Measurements from ENCODE around the gene NRAS.
A peak's percentile ranks its signal among the peaks of the same experiment; 100 is the strongest.

The NRAS gene

DNA sequence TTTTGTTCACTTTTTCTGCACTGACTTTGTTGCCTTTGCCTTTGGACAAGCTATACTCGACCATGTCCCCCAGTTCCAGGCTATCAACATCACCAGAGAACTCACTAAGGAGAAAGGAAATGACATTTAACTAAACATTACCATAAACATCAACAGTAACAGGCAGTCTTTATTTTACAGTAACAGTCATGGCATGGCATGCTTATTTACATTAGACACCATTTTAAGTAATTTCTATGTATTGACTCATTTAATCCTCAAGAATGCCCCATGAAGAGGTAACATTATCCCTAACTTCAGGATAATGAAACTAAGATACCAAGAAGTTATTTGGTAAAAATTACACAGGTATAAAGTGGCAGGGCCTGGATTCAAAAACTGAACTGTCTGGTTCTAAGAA, 8.7 kb upstream of the NRAS start:
- DNase-seq = no peak

DNA sequence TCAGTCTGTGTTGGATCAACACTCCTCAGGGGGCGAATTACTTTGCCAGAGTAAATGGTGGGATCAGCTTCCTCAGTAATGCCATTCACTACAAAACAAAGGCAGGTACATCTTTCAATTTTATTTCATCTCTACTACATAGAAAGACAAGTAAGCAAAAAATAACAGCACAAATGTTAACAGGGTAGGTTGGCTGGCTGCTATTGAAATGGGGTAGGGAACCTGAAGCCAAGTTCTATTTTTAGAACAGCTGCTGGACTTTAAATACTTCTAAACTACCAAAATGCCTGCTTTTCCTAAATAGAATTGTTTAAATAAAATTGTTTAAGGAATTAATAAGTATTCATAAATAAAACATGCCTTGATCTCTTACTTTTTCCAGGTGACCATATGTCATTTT, 7.3 kb upstream of the NRAS start:
- no peak for DNase-seq

DNA sequence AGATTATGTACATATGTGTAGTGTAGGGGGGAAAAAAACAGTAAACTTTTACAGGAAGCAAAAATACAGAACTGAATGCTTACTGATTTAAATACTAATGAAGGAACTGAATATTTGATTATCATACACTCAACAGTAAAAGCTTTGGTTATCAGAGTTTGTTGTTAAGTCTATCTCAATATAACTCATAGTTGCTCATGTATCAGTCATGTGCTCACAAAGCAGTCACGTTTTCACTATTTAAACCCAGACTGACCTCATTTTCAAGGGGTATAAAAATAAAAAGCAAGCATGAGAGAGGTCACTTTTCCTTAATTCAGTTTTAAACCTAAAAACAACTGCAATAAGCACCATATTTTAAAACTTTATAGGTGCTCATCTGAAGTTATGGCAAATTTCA, 6.9 kb upstream of the NRAS start:
- DNase-seq = no peak

DNA sequence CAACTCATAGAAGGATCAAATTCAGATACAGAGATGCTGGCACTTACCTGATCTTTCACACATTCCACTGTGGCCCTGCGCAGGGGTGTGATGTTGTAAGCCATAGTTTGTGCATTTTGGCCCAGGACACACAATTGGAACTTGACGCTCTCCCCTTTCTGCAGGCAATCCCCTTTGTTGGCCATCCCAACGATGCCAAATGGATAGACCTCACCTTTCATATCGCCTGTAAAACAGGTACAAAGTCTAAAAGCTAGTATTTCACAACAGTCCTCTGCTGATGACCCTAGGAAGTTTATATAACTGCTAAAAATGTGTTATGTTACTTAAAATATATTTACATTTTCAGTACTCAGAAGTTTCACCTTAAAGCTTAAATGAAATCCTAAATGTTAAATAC, 3.9 kb upstream of the NRAS start:
- DNase-seq = no peak

DNA sequence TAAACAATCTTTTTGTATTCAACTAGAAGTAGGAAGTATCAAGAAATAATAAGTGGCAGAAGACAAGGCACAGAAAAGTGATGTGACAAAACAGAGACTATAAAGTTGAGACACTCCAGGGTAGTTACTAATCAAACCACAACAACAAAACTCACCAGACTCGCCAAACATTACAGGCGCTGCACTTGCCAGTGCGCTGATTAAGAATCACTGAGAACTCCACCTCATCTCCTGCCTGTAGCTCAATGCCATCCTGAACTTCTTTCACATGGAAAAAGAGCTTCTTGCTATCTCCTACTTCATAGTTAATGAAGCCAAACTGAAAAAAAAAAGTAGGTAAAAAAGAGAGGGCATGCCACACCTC, 2.8 kb upstream of the NRAS start:
- no peak for DNase-seq

DNA sequence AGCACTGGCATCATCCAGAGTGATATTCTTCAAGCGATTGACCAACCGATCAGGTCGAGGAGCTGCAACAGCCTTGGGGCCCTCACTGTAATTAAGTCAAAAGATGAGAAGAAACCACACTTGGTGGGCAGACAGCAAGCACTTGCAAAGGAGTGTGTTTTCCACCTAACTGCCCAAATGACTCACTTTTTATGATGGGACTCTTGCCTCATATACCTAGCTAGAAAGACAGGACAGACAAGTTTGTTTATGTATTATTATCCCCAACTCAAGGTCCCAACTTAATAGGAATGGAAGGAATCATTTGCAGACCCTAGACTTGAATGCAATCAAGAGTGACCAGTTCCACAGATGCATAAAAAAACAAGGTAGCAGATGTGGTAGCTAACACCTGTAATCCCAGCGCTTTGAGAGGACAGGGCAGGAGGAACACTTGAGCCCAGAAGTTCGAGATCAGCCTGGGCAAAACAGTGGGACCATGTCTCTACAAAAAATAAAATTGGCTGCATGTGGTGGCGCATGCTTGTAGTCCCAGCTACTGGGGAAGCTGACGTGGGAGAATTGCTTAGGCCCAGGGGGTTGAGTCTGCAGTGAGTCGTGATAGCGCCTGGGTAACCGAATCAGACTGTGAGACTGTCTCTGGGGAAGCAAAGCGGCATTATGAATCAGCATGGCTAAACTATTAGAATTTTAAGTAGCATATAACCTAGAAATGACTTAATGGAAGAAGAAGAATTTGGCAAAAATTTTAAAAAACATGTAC, 2.3 kb upstream of the NRAS start:
- no peak for DNase-seq

DNA sequence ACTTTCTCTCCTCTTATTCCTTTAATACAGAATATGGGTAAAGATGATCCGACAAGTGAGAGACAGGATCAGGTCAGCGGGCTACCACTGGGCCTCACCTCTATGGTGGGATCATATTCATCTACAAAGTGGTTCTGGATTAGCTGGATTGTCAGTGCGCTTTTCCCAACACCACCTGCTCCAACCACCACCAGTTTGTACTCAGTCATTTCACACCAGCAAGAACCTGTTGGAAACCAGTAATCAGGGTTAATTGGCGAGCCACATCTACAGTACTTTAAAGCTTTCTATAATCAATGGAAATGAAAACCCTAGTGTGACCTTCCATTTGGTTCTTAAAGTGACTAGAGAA, 643 bp downstream of the NRAS start:
- no peak for DNase-seq

DNA sequence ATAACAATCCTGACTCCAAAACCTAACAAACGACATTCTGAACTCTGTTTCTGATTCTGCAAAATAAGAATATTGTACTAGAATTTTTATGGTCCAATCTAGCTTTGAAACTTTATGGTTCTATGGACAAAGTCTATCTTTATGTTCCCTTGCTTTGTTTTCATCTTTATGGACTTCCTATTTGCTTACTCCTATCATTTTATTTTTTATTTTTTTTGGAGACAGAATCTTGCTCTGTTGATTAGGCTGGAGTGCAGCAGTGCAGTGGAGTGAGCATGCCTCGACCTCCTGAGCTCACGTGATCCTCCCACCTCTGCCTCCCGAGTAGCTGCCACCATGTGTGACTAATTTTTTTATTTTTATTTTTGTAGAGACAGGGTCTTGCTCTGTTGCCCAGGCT, 3.6 kb downstream of the NRAS start:
- no peak for DNase-seq

DNA sequence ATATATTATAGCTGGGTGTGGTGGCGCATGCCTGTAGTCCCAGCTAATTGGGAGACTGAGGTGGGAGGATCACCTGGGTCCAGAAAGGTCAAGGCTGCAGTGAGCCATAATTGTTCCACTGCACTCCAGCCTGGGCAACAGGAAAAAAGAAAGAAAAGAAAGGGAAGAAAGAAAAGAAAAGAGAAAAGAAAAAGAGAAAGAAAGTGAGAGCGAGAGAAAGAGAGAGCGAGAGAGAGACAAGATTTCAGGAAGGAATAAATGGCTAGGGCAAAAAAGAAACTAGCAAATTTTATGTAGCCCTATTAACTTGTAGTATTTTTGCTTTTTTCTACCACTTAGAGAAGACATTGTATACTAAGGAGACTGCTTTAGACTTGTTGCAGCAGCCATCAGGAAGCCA, 6.2 kb downstream of the NRAS start:
- no peak for DNase-seq

DNA sequence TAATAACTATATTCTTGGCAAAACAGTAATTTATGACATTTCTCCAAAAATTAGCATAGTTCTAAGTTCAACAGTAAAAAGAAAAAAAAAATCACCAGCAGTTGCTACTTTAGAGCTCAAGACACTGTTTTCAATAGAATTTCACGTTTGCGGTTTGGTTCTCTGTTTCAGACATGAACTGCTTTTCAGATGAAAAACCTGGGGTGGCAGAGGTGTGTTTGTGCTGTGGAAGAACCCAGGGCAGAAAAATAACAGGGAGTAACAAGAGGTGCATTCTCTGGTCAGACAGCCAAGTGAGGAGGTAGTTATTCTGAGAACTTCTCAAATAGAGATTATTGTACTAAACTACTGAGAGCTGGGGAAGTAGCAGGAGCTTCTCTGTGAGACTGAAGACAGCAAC, 9.0 kb downstream of the NRAS start:
- DNase-seq = no peak

DNA sequence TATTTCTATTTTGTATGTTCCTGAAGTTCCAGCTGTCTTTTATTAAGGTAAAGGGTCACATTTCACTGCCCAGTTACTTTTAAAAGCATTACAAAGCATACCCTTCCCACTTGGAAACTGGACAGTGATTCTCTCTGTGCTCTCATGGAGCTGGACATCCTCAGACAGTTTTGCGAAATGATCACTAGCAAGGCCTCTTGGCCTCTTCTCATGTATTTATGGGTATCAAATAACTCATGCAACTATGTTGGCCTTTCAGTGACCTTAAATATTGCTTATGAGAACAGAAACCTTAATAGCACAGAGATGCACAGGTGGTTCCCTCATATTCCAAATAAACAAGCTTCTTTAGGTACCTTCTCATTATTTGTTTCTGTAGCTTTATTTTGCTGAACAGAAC, 13.3 kb downstream of the NRAS start:
- no peak for DNase-seq

DNA sequence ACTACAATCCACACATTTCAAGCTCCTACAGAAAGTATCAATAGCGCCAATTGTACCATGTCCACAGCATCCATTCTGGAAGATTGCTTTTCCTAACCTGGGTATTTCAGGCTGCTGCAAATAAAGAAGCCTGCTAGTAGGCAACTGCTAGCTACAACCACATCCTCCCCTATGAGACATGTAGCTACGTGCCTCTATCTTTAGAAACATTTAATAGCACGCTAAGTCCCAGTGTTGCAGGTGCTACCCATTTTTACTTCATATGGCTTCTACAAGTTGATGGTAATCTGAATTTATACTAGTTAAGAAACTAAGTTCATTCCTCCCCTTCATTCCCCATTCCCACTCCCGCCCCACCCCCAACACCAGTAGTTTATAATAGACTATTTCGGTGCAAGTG, 13.8 kb downstream of the NRAS start:
- peak in 1 of 5 experiments; percentile 5 for DNase-seq

DNA sequence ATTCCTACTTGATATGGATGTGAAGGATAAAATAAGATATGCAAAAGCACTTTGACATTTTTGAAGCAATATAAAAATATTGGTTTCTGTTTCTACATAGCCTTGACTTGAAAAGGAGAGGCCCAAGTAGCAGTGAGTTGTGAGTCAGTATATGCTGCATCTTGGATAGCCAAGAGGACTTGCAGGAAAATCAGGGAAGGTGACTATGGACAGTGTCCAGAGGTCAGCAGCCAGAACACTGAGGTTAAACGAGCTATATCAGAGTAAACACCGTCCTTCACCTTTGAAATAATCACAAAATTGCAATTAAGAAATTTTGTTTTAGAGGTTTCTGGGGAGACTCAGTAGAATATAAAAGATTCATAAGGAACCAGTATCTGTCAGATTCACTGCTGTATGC, 14.6 kb downstream of the NRAS start:
- DNase-seq = no peak

DNA sequence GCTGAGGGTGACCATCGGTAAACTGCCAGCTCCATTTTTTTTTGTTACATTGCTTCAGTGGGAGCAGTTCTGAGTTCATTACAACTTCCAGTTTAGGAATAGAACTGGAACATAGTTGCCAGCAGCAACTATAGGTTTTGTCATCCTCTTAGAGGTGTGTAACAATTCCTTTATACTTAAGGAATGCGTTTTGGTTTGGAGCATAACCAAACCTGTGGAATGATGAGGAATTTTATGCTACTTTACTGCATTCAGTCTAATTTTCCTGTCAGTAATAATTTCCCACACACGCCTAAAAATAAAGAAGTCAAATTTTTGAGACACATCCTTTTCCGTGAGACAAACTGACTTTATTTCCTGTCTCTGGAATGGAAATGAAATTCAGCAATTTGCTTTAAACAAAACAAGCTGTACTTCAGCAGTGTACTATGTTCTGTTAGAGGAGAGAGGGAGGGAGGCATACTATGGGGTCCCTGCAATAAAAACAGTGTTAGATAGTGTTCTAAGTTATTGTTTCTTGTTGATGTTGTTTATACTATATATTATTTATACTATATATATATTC, 16.5 kb downstream of the NRAS start:
- DNase-seq = no peak

DNA sequence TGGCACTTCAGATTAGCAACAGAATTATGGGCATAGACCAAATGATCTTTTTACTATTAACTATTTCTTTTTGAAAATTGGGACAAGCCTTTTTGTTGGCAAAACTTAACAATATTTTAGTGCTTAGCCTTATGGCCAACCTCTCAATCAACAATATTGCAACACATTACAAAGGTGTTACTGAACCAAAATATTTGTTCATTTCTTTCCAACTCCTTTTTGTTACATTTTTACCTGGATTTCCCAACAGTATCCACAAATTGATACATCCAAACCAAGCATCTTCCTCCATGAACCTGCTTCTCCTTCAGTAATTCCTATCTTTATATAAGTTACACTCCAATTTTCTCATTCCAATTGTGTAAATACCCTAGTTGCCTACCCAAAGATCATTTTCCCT, 19.8 kb downstream of the NRAS start:
- no peak for DNase-seq

DNA sequence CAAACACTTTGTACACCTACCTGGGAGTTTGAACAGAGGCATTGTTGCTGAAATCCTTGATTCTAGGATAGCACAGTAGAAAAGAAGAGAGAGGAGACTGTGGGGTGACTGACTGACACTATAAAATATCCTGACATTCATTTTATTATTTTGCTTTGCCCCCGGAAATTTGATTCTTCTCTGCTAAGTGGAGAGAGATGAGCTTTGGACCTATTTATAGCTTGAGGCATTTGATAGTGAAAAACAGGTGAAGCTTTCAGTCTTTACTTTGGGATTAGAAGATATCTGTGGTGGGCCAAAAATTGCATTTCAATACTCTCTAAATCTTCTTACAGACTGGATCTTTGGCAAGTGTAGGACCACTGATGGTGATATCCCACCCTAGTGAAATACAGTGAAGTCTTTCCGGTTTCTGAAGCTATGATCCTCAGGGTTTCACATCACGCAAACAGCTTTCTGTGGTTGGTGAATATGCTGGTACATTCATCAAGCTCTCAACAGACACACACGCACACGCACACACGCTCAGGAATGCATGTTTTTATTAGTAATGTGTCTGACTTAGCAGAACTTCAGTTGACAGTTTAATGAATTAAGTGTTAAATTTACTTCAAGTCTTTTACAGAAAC, 21.0 kb downstream of the NRAS start, which contains the start of gene AMPD1:
TSS of gene AMPD1 (minus strand) at position 117 of the 629 bp plus-strand sequence. CDS start at position 42, 75 bp downstream.
- peak in 1 of 5 experiments; percentile 9 for DNase-seq

DNA sequence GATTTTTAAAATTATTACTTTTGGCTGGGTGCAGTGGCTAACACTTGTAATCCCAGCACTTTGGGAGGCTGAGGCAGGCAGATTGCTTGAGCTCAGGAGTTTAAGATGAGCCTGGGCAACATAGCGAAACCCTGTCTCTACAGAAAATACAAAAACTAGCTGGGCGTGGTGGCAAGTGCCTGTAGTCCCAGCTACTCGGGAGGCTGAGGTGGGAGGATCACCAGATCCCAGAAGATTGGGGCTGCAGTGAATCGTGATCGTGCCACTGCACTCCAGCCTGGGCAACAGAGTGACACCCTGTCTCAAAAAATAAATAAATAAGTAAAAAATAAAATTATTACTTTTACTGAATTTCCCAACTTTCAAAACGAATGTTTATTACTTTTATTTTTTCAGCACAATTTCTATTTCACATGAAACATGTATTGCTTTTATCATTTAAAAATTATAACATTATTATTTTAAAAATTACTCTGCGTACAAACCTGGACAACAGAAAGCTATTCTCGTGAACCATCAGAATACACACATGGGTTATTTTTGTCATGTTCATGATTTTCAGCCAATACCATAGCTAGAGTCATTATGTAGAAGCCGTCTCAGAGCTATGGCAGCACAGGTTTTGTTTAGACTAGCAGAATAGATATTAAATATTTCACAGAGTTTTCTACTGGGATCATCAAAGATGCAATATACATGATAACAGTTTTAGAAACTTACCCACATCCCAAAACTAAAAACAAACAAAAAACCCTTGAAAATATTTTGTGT, 21.8 kb downstream of the NRAS start:
- DNase-seq = no peak

DNA sequence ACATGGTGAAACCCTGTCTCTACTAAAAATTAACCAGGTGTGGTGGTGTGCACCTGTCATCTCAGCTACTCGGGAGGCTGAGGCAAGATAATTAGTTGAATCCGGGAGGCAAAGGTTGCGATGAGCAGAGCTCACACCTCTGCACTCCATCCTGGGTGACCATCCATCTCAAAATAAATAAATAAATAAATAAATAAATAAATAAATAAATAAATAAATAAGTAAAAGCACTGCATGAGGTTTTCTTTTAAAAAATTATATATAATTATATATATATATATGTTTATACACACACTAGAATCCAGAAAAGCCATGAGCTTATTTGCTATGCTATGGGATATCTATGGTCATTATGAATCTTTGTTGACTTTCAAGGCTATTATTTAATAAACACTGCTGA, 23.6 kb downstream of the NRAS start:
- DNase-seq = no peak

DNA sequence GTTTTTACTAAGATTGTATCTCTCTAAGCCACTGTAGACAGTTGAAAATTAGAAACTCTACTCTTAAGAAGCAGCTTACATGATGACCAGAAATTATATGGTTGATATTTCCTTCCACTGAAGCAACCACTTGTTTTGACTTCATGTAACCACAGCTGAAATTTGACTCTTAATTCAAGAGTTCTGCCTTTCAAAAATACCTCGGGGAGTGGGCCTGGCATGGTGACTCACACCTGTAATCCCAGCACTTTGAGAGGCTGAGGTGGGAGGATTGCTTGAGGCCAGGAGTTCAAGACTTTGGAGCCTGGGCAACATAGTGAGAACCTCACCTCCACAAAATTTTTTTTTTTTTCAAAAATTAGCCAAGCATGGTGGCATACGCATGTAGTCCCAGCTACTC, 25.5 kb downstream of the NRAS start:
- peak in 1 of 5 experiments; percentile 22 for DNase-seq

DNA sequence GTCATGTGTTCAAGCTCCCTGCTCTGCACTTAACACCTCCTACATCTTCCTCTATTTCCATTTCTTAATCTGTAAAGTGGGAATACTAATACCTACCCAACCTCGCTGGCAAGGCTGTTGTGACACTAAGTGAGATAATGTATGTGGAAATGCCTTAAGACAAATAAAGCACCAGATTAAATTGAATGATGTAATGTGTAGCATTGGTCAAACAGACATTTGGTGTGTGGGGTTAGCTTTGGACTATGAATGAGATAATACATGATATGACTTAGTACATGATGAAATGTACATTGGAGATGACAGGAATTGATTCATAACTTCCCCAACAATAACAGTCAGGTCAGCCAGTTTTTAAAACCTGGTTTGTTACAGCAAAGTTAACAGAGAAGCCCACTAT, 26.4 kb downstream of the NRAS start:
- DNase-seq = no peak

DNA sequence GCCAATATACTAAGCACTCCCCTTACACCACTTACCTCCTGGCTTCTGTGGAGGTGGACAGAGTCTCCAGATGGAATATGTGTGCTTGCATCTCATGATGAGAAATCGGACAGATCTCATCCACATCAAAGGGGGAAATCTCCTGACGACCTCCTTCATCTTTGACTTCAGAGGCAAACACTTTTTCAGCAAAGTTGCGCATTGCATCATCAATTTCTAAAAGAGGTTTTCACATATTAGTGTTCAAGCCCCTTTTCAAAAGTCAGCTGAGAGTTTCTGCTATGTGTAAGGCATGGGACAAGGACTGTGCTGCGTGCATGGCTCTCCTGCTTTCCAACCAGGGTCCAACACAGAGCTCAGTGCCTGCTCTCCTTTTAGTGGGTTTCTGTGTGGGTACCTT, 28.0 kb downstream of the NRAS start:
- no peak for DNase-seq

DNA sequence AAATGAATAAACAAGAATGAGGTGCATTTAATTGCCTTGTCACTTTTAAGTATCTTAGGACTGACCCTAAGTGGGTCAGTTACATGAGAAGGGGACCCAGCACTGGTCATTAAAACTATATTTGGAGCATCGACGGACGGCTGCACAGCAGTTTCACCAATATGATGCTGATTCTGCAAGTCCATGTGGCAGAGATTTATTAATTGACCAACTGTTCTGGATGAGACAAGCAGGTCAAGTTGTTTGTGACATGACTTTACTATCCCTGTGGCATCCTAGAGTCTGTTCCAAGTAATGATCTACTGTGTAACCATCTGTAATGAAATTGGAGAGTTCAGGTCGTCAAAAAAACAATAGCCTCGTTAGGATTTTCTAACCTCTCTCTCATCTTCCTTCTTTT, 30.7 kb downstream of the NRAS start:
- DNase-seq = no peak

DNA sequence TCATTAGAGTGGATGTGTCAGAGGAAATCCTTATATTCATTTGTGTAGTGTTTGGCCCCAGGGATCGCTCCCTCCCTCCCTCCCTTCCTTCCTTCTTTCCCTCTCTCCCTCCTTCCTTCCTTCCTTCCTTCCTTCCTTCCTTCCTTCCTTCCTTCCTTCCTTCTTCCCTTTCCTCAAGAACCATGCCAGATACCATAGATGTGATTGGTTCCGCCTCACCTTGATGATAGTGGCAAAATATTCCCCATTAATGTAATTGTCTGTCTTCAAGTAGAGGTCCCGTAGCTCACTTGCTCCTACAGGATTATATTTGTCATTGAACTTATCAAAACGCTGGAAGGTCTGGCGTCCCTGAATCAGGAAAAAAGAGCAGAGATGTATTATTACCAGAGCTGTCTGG, 38.9 kb downstream of the NRAS start:
- no peak for DNase-seq

DNA sequence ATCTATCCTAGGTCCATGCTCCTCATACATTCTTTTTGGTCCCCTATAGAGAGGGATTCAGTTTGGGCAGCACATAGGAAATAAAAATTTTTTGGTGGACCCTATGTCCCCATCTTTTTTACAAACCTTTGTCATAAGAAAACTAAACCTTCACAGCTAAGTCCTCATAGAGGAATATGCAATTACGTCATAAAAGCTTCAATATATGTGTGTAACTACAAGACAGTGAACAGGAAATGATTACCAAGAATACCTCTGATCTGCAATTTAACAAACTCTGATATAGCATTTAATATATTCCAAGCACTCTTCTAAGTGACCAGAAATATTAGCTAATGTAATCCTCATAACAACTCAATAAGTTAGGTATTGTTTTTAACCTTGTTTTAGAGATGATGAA, 40.5 kb downstream of the NRAS start:
- DNase-seq = no peak
